Transverse colon (tissue), 4 donors: ENCODE measurements around the gene KRT74.

ENCODE experiments used
- CTCF ChIP-seq, 5 experiments: fragments of 200-600 bp in 3 of 5; fragments of 450-650 bp in 2 of 5; sonication (generic) in 3 of 5; IDR thresholded peaks; 1 replicate in 2 of 5; 2 replicates in 3 of 5; pipeline ENCODE4 v1.5.1; 2016 to 2017; ENCODE audit warnings: antibody characterized with exemption in 5 of 5, inconsistent platforms in 3 of 5, mild to moderate bottlenecking in 2 of 5, moderate library complexity in 1 of 5
- EP300 ChIP-seq: sonication (generic); formaldehyde crosslinking; IDR thresholded peaks from one replicate; pipeline ENCODE4 v1.6.1; 2017; ENCODE audit warnings: antibody characterized with exemption, low read depth
- POLR2A ChIP-seq: fragments of 450-650 bp; IDR thresholded peaks from one replicate; pipeline ENCODE4 v1.6.1; 2016; ENCODE audit warnings: antibody characterized with exemption, mild to moderate bottlenecking, moderate library complexity
- POLR2AphosphoS5 ChIP-seq, 3 donors: sonication (generic); formaldehyde crosslinking; IDR thresholded peaks; one replicate each; pipeline ENCODE4 v1.6.1; 2016; ENCODE audit warnings: antibody characterized with exemption in 3 of 3

DNA sequence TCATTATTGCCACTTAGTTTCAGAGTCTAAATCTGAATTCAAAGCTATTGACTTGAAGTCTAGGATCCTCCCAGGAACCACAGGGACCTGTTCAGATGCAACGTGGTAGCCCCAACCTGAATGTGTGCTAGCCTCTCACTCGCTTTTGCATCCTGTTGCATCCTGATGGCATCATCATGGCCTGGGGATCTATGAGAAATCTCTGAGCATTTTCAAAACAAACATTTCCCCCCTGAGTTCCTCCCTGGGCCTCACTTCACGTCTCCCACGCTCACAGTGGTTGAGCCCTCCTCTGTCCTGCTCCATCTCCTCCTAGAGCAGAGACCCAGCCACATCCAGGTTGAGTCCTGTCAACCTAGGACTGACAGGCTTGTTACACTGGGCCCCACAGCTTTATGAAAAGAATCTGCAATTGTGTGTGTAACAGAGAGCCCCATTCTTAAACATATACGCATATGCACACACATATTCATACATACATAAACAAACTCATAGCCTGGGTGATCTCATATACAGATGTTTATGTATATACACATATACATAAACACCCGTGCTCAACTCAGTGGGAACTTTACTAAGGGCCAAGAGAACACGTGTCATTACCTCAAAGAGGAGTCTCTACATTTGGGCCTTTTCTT, 33.1 kb upstream of the KRT74 start:
- TF ChIP-seq POLR2A: no peak
- TF ChIP-seq CTCF (IDR thresholded peaks at IDR 0.05): no peak
- TF ChIP-seq POLR2AphosphoS5 (IDR thresholded peaks at IDR 0.05): no peak
- no peak for TF ChIP-seq EP300
